Vagina (tissue), 2 donors: ENCODE measurements around the gene RUSC1. TPM values are rescaled to one million over a fixed set of nuclear protein-coding genes. Genes with fewer than 3 reads are reported as not detected.
"Not testable (repeated sequence)": the region's sequence is repeated elsewhere in the genome, so short reads cannot be mapped to it uniquely, and the experiment has no call there.

Experiments used
- DNase-seq, 2 donors: peaks; one replicate each; pipeline ENCODE4 v3.0.0-alpha.2; 2017; ENCODE audit errors: extremely low spot score in 2 of 2
- H3K27ac ChIP-seq: fragments of 200-600 bp; sonication (generic); one replicate; pipeline ENCODE4 v1.5.1; 2019
- H3K27me3 ChIP-seq: fragments of 200-600 bp; sonication (generic); one replicate; pipeline ENCODE4 v1.5.1; 2019
- H3K36me3 ChIP-seq, 2 donors: fragments of 200-600 bp; sonication (generic); one replicate each; pipeline ENCODE4 v1.5.1; 2017 to 2019
- H3K4me1 ChIP-seq: fragments of 200-600 bp; sonication (generic); one replicate; pipeline ENCODE4 v1.5.1; 2019
- H3K4me3 ChIP-seq, 2 donors: fragments of 200-600 bp; sonication (generic); 1 replicate in 1 of 2; 2 replicates in 1 of 2; pipeline ENCODE4 v1.5.1; 2016 to 2019
- H3K9me3 ChIP-seq: fragments of 200-600 bp; sonication (generic); one replicate; pipeline ENCODE4 v1.5.1; 2019
- POLR2A ChIP-seq, 2 donors: fragments of 450-650 bp; IDR thresholded peaks; one replicate each; pipeline ENCODE4 v1.6.1; 2017; ENCODE audit warnings: antibody characterized with exemption in 2 of 2, mild to moderate bottlenecking in 2 of 2, moderate library complexity in 2 of 2
- POLR2AphosphoS5 ChIP-seq, 2 donors: sonication (generic); formaldehyde crosslinking; IDR thresholded peaks; one replicate each; pipeline ENCODE4 v1.9.0; 2017; ENCODE audit warnings: antibody characterized with exemption in 2 of 2, mild to moderate bottlenecking in 2 of 2, low read depth in 1 of 2; ENCODE audit not compliant: insufficient read depth in 1 of 2
- intact Hi-C: fragments of 100-400 bp; cut with DNase I; formaldehyde crosslinking; loops from one replicate; pipeline ENCODE4 v1.15.1; 2023
- total RNA-seq: library from RNA; depleted of rRNA; stranded (reverse); fragments of >200 nt; gene quantifications from one replicate; pipeline ENCODE4 v1.2.3, GENCODE V29; 2016
- TF ChIP-seq, protein P1 (sequence below), 3 experiments: fragments of 450-650 bp in 2 of 3; fragments of 200-600 bp in 1 of 3; sonication (generic) in 1 of 3; IDR thresholded peaks; one replicate each; pipeline ENCODE4 v1.5.1; 2017 to 2019; ENCODE audit warnings: antibody characterized with exemption in 3 of 3, mild to moderate bottlenecking in 2 of 3, moderate library complexity in 2 of 3

RUSC1 gene
- total RNA-seq, 1 donor from 2014 or later = 24.3 TPM

DNA sequence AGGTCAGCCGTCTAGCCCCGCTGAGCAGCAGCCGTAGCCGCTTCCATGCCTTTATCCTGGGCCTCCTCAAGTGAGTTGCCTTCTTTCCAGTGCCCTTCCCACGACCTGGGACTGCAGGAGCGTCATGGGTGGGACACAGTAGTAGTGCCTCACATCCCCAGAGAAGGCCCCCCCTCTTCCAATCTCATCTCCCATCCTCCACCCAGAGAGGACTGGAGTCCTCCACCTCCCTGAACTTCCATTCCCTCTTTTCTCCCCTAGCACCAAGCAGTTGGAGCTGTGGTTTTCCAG is 4.9 kb downstream of the RUSC1 start:
- intact Hi-C loops = no loop called here
- Histone ChIP-seq H3K36me3 (peaks cover 0 to 28% of the 10 kb centered on the region in 2 donors), H3K9me3 (no peaks in the 10 kb centered on the region), H3K4me3 (peak overlapping the region; percentile 71 to 94), H3K27me3 (no peaks in the 10 kb centered on the region), H3K27ac (peak overlapping the region; percentile 99), H3K4me1 (peaks cover 46% of the 10 kb centered on the region)
- TF ChIP-seq, protein P1, sequence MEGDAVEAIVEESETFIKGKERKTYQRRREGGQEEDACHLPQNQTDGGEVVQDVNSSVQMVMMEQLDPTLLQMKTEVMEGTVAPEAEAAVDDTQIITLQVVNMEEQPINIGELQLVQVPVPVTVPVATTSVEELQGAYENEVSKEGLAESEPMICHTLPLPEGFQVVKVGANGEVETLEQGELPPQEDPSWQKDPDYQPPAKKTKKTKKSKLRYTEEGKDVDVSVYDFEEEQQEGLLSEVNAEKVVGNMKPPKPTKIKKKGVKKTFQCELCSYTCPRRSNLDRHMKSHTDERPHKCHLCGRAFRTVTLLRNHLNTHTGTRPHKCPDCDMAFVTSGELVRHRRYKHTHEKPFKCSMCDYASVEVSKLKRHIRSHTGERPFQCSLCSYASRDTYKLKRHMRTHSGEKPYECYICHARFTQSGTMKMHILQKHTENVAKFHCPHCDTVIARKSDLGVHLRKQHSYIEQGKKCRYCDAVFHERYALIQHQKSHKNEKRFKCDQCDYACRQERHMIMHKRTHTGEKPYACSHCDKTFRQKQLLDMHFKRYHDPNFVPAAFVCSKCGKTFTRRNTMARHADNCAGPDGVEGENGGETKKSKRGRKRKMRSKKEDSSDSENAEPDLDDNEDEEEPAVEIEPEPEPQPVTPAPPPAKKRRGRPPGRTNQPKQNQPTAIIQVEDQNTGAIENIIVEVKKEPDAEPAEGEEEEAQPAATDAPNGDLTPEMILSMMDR (IDR thresholded peaks at IDR 0.05) = no peak
- no peak for DNase-seq

DNA sequence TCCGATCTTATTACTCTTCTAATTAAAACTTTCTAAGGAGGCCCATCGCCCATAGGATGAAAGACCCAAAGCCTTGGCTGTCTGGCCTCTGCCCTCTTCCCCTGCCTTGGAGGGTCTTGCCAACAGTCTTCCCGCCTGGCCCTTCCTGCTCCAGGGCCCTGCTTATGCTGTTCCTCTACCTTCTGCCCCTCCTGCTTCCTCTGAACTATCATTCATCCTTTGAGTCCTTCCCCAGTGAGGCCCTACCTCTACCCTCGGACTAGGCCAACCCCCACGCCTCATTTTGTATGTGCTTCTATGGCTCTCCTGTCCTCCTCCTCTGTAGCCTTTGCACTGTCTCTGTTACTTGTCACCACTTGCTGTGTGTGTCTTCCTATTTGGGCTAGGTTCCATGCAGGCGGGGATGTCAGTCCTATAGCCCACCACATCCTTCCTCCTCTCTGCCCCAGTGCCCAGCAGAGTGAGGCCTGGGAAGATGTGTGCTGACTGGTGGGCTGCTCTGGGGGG is 5.4 kb downstream of the RUSC1 start:
- no peaks in the 10 kb centered on the region for H3K9me3 ChIP-seq
- intact Hi-C loops = no loop called here
- no peak for DNase-seq
- H3K27ac ChIP-seq = peak overlapping the region; percentile 99
- TF ChIP-seq POLR2AphosphoS5 (IDR thresholded peaks at IDR 0.05; ENCODE audit: insufficient read depth in 1 of 2, low read depth in 1 of 2) = no peak
- TF ChIP-seq, protein P1 (IDR thresholded peaks at IDR 0.05) = no peak
- no peak for TF ChIP-seq POLR2A (IDR thresholded peaks at IDR 0.05)
- H3K36me3 ChIP-seq = peaks cover 0 to 30% of the 10 kb centered on the region in 2 donors
- peaks cover 43% of the 10 kb centered on the region for H3K4me1 ChIP-seq
- H3K4me3 ChIP-seq = no peak overlapping the region
- H3K27me3 ChIP-seq = no peaks in the 10 kb centered on the region

DNA sequence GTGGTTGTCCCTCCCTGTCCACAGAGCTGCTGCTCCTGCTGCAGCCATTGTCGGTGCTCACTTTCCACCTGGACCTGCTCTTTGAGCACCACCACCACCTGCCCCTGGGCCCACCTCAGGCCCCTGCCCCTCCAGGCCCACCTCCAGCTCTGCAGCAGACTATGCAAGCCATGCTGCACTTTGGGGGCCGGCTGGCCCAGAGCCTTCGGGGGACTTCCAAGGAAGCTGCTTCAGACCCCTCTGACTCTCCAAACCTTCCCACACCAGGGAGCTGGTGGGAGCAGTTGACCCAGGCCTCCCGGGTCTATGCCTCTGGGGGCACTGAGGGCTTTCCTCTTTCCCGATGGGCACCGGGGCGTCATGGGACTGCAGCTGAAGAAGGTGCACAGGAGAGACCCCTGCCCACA is 5.9 kb downstream of the RUSC1 start:
- no peak for TF ChIP-seq POLR2AphosphoS5 (IDR thresholded peaks at IDR 0.05; ENCODE audit: insufficient read depth in 1 of 2, low read depth in 1 of 2)
- TF ChIP-seq, protein P1 (IDR thresholded peaks at IDR 0.05) = no peak
- TF ChIP-seq POLR2A (IDR thresholded peaks at IDR 0.05) = no peak
- peak overlapping the region; percentile 99 for H3K27ac ChIP-seq
- H3K27me3 ChIP-seq = no peaks in the 10 kb centered on the region
- H3K9me3 ChIP-seq = no peaks in the 10 kb centered on the region
- peaks cover 37% of the 10 kb centered on the region for H3K4me1 ChIP-seq
- intact Hi-C loops = no loop called here
- no peak for DNase-seq
- no peak overlapping the region for H3K4me3 ChIP-seq
- H3K36me3 ChIP-seq = peaks cover 0 to 35% of the 10 kb centered on the region in 2 donors

DNA sequence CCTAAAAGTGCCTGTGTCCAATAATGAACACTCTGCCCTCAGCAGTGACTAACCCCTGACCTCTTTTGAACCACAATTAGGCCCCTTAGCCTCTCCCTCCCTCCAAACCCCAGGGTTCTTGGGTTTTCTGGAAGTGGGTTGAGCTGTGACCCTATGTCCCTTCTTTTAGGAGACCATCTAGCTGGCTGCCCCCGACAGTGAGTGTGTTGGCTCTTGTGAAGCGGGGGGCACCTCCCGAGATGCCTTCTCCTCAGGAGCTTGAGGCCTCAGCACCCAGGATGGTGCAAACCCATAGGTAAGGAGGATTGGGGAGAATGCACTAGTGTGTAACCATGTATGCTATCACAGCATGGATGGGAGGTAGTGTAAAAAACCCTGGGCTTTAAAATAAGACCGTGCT is 7.3 kb downstream of the RUSC1 start:
- no peak for DNase-seq
- H3K9me3 ChIP-seq = no peaks in the 10 kb centered on the region
- no peaks in the 10 kb centered on the region for H3K27me3 ChIP-seq
- TF ChIP-seq POLR2A (IDR thresholded peaks at IDR 0.05) = no peak
- TF ChIP-seq, protein P1 (IDR thresholded peaks at IDR 0.05) = no peak
- no peak for TF ChIP-seq POLR2AphosphoS5 (IDR thresholded peaks at IDR 0.05; ENCODE audit: insufficient read depth in 1 of 2, low read depth in 1 of 2)
- H3K4me1 ChIP-seq = peaks cover 24% of the 10 kb centered on the region
- H3K36me3 ChIP-seq = peaks cover 0 to 36% of the 10 kb centered on the region in 2 donors
- H3K27ac ChIP-seq = no peak overlapping the region
- intact Hi-C loops = no loop called here
- H3K4me3 ChIP-seq = no peak overlapping the region

DNA sequence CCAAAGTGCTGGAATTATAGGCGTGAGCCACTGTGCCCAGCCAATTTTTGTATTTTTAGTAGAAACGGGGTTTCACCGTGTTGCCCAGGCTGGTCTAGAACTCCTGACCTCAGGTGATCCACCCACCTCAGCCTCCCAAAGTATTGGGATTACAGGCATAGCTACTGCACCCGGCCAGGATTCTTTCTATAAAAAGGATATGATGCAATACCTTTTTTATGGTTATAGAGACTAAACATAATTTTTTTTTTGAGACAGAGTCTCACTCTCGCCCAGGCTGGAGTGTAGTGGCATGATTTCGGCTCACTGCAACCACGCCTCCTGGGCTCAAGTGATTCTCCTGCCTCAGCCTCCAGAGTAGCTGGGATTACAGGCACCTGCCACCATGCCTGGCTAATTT is 8.2 kb downstream of the RUSC1 start:
- Histone ChIP-seq H3K4me1 (peaks cover 24% of the 10 kb centered on the region), H3K36me3 (peaks cover 0 to 36% of the 10 kb centered on the region in 2 donors)
- H3K27ac ChIP-seq, H3K9me3 ChIP-seq, H3K27me3 ChIP-seq, DNase-seq, H3K4me3 ChIP-seq, intact Hi-C loops: not testable (repeated sequence)
